ENCODE results near the gene WRNIP1. TPM values are rescaled to one million over a fixed set of nuclear protein-coding genes. Genes with fewer than 3 reads are reported as not detected.

WRNIP1 gene
- total and polyA plus RNA-seq, 2 of the 8 experiments (the other 6 are each of a cell fraction or from before 2014, with no cell fraction given) = 38.2 to 39.2 TPM

DNA sequence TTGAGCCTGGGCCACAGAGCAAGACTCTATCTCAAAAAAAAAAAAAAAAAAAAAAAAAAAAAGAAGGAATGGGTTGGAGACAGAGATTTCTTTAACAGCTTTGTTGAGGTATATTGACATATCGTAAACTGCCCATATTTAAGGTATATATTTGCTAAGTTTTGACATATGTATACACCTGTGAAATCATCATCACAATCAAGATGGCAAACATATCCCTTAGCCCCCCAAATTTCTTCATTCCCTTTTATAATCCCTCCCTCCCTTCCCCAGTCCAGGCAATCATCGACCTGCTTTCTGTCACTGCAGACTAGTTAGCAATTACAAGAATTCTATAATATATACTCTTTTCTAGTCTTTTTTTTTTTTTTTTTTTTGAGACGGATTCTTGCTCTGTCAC lies 47.5 kb downstream of the WRNIP1 start (continued):
- TF ChIP-seq, protein P1, sequence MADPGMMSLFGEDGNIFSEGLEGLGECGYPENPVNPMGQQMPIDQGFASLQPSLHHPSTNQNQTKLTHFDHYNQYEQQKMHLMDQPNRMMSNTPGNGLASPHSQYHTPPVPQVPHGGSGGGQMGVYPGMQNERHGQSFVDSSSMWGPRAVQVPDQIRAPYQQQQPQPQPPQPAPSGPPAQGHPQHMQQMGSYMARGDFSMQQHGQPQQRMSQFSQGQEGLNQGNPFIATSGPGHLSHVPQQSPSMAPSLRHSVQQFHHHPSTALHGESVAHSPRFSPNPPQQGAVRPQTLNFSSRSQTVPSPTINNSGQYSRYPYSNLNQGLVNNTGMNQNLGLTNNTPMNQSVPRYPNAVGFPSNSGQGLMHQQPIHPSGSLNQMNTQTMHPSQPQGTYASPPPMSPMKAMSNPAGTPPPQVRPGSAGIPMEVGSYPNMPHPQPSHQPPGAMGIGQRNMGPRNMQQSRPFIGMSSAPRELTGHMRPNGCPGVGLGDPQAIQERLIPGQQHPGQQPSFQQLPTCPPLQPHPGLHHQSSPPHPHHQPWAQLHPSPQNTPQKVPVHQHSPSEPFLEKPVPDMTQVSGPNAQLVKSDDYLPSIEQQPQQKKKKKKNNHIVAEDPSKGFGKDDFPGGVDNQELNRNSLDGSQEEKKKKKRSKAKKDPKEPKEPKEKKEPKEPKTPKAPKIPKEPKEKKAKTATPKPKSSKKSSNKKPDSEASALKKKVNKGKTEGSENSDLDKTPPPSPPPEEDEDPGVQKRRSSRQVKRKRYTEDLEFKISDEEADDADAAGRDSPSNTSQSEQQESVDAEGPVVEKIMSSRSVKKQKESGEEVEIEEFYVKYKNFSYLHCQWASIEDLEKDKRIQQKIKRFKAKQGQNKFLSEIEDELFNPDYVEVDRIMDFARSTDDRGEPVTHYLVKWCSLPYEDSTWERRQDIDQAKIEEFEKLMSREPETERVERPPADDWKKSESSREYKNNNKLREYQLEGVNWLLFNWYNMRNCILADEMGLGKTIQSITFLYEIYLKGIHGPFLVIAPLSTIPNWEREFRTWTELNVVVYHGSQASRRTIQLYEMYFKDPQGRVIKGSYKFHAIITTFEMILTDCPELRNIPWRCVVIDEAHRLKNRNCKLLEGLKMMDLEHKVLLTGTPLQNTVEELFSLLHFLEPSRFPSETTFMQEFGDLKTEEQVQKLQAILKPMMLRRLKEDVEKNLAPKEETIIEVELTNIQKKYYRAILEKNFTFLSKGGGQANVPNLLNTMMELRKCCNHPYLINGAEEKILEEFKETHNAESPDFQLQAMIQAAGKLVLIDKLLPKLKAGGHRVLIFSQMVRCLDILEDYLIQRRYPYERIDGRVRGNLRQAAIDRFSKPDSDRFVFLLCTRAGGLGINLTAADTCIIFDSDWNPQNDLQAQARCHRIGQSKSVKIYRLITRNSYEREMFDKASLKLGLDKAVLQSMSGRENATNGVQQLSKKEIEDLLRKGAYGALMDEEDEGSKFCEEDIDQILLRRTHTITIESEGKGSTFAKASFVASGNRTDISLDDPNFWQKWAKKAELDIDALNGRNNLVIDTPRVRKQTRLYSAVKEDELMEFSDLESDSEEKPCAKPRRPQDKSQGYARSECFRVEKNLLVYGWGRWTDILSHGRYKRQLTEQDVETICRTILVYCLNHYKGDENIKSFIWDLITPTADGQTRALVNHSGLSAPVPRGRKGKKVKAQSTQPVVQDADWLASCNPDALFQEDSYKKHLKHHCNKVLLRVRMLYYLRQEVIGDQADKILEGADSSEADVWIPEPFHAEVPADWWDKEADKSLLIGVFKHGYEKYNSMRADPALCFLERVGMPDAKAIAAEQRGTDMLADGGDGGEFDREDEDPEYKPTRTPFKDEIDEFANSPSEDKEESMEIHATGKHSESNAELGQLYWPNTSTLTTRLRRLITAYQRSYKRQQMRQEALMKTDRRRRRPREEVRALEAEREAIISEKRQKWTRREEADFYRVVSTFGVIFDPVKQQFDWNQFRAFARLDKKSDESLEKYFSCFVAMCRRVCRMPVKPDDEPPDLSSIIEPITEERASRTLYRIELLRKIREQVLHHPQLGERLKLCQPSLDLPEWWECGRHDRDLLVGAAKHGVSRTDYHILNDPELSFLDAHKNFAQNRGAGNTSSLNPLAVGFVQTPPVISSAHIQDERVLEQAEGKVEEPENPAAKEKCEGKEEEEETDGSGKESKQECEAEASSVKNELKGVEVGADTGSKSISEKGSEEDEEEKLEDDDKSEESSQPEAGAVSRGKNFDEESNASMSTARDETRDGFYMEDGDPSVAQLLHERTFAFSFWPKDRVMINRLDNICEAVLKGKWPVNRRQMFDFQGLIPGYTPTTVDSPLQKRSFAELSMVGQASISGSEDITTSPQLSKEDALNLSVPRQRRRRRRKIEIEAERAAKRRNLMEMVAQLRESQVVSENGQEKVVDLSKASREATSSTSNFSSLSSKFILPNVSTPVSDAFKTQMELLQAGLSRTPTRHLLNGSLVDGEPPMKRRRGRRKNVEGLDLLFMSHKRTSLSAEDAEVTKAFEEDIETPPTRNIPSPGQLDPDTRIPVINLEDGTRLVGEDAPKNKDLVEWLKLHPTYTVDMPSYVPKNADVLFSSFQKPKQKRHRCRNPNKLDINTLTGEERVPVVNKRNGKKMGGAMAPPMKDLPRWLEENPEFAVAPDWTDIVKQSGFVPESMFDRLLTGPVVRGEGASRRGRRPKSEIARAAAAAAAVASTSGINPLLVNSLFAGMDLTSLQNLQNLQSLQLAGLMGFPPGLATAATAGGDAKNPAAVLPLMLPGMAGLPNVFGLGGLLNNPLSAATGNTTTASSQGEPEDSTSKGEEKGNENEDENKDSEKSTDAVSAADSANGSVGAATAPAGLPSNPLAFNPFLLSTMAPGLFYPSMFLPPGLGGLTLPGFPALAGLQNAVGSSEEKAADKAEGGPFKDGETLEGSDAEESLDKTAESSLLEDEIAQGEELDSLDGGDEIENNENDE (IDR thresholded peaks at IDR 0.05; ENCODE audit: insufficient replicate concordance, low read length) = no peak
- TF ChIP-seq, protein P2, sequence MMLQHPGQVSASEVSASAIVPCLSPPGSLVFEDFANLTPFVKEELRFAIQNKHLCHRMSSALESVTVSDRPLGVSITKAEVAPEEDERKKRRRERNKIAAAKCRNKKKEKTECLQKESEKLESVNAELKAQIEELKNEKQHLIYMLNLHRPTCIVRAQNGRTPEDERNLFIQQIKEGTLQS (IDR thresholded peaks at IDR 0.05; ENCODE audit: insufficient read depth, low read depth, low read length) = no peak
- no peak for TF ChIP-seq JUND (IDR thresholded peaks at IDR 0.05; ENCODE audit: low read length)
- TF ChIP-seq BCL11A (IDR thresholded peaks at IDR 0.05; ENCODE audit: low read depth in 2 of 2, low read length in 2 of 2) = no peak
- TF ChIP-seq GABPA (IDR thresholded peaks at IDR 0.05; ENCODE audit: borderline replicate concordance, insufficient read depth, low read length) = no peak
- TF ChIP-seq TBP (IDR thresholded peaks at IDR 0.05; ENCODE audit: low read depth, low read length) = no peak

Measured in H1 (cell line).